Stimulated activated CD4-positive, alpha-beta T cell treated with anti-CD3 and anti-CD28 coated beads, Interleukin-15, amount 100 ng/mL, for 48 hours (primary cell): ENCODE measurements around the gene CPLX1.

Experiments used
- DNase-seq, 2 donors: peaks; one replicate each; pipeline ENCODE4 v3.0.0-alpha.2; 2020; ENCODE audit warnings: low read depth in 2 of 2

CPLX1 gene

DNA sequence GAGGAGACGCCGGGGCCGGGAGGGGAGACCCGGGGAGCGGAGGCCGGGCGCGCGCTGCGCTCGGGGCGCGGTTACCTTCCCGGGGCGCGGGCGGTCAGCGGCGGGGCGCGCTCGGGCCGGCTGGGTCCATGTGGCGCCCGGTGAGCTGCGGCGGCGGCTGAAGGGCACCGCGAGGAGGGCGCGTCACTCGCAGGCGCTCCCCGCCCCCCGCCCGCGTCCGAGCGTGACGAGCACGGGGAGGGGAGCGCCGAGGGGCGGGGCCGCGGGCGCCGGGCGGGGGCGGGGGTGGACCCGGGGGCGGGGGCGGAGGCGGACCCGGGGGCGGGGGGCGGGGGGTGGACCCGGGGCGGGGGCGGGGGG lies at the start of gene CPLX1:
CPLX1 (minus strand) TSS at position 159 of the 360 bp plus-strand sequence. CDS start 1,607 bp downstream, outside the sequence.
- DNase-seq, result no peak

DNA sequence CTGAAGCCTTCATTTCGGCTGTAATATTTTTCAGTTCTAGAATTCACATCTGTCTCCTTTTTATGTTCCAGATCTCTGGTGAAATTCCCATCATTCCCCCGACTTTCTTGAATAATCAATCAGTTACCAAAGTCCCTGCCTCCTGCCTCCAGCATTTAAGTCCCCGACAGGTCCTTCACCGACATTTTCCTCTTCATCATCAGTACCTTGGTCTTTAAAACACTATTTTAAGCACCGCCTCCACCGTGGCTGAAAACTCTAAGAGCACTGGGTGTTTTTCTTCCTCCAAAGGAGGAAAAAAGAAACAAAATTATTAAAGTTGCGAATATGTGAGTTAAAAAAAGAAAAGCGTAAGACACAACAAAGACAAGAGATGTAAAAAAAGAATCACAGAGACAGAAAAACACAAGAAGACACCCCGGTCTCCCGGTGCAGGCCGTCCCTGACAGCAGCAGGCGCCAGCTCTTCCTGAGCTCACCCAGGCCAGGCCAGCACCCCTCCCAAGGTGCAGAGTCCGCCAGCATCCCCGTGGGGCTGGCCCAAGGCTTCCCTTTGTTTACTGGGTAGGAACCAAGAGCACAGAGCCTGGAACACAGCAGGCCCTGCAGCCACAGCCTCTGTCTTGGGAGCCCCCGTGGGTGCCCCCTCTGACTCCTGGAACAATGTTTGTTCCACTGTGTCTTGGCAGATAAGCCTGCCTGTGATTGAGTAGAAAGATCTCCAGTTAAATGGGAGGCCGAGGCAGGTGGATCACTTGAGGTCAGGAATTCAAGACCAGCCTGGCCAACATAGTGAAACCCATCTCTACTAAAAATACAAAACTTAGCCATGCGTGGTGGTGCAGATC lies 49.3 kb upstream of the CPLX1 start:
- DNase-seq, result no peak

DNA sequence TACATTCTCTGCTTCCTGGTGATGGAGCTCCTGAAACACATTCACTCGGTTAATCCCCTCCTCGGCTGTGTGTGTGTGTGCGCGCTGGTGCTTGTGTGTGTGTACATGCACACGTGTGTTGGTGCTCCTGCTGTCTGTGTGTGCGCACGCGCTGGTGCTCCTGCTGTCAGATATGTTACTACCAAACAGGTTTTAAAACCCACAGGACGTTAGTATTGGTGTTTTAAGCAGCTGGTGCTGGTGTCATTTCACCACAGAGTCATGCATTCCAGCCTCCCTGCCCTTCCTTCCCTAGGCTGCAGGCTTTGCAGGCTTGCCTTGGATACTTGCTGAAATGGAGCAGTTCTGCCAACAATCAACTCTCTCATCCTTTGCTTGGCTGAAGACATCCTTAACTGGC lies 48.1 kb upstream of the CPLX1 start:
- DNase-seq, result no peak

DNA sequence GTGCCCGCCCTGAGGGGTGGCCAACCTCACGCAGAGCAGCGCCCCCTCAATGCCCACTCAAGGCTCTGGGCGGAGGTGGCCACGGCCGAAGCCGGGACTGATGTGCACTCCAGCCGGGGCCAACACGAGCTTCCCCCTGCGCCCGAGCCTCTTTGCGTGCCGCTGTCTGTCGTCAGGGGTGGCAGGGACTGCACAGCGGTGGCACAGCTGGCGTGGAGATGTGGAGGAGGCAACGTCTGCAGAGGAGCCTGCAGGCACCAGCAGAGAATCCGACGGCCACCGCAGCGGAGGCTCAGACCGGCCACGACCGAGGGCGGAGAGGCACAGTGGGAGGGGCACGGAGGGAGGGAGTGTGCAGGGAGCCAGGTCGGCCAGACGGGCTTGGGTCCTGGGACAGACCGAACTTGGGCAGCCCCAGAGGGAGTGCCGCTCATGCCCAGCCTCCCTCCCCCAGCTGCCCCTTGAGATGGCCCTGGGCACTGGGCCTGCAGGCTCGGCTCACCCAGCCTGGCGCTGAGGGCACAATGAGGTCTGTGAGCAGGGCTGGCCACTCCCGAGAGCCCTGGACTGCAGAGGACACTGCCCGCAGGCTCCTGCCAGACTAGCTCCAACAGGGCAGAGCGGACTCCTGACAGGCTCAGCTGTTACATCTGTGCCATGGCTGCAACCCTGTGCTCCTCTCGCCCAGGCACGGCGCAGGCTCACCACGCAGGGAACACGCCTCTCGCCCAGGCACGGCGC lies 46.5 kb upstream of the CPLX1 start:
- DNase-seq, result no peak

DNA sequence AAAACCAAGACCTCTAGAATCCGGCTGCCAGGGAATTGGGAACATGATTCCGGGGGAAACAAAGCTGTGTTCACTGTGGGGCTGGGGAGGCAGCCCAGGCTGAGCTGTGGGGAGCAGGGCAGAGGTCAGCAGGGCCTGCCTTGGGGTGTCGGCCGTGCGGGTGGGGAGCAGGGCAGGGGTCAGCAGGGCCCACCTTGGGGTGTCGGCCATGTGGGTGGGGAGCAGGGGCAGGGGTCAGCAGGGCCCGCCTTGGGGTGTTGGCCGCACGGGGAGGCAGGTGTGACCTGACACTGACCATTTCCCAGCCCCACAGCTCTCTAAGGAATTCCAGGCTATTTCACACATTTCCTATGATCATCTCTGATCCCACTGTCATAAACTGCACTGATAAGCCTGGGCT lies 45.6 kb upstream of the CPLX1 start:
- no peak for DNase-seq

DNA sequence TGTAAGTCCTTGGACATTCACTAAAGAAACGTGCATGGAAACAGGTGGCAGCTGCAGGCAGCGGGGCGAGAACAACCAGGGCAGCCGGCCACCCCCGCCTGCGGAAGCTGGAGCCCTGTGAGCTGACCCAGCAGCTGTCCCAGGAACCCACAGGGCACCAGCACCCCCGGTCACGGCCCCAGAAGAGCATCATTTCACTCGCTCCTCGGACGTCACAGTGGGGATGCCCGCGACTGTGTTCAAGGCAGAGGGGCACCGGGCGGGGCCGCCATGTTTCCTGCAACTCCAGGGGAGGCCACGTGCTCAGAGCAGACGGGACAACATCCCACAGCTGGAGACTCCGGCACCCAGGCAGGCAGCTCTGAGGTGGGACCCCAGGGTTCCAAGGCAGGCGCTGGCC lies 45.0 kb upstream of the CPLX1 start:
- DNase-seq, result no peak

DNA sequence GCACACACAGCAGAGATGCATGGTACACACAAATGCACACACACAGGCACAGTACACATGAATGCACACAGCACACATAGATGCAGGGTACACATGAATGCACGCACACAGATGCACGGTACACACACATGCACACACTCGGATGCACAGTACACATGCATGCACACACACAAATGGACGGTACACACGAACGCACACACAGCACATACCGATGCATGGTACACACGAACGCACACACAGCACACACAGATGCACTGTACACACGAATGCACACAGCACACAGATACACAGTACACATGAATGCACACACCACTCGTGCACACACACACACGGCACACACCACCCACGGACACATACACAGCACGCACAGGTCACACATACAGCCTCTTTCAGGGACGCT lies 43.8 kb upstream of the CPLX1 start:
- no peak for DNase-seq

DNA sequence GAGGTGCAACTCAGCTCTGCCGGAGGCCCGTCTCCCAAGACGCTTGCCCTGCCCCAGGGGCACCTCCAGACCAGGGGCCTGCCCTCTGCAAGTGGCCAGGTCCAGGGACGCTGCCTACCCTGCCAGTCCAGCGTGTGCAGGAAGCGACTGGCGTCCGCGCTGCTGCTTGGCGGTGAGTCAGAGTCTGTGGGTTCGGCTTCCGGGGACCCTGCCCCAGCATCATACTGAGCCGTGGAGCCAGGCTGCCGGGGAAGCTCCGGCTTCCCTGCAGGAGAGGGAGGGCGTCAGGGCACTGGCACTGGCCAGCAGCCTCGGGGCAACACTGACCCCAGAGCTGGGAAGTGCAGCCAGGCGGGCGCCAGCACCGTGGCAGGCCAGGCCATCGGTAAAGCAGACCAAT lies 42.5 kb upstream of the CPLX1 start:
- no peak for DNase-seq

DNA sequence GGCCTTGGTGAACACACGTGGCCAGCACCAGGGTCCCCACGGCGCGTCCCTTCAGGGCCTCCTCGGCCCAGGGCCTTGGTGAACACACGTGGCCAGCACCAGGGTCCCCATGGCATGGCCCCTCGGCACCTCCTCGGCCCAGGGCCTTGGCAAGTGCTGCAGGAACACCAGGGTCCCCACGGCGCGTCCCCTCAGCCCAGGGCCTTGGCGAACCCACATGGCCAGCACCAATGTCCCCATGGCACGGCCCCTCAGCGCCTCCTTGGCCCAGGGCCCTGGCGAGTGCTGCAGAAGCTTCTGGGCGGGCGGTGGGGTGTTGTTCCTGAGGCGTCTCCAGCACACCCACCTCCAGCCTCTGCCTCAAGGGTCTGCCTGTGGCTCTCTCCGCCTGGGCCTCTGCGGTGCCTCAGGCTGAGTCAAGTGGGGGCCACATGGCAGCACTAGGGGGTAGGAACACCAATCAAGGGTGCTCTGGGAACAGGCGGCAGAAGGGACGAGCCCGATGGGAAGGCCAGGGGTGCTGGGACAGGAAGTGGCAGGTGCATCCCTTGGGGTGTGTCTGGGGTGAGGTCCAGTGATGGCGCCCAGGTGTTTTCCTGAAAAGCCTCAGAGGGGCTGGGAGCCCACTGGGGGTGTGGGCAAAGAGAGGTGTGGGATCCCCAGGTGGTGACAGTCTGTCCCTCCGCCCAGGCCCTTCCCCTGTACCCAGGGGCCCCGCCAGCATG lies 41.8 kb upstream of the CPLX1 start:
- DNase-seq, result no peak

DNA sequence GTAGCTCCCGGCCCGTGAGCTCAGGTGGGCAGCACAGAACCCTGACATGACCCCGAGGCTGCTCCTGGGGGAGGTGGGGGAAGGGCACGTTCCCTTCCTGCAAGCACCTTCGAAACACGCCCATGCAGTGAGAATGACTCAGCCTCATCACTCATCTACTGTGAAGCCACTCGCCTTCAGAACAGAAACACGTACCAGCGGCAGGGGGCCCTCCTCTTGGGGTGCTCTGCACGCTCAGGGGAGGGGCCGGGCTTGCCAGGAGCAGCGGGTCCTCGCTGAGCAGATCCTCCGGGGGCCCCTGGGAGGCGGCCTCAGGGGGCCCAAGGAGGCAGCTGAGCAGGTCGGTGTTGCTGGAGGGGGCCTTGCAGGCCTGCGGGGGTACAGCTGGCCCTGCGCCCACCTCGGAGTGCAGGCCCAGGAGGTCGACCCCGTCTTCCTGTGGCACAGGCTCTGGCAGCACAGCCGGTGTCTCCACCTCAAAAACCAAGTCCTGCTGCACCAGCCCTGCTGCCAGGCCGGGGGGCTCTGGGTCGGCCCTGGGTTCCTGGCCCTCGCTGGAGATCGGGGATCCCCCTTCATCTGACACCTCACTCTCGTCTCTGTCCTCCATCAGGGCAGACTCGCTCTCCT lies 40.9 kb upstream of the CPLX1 start:
- DNase-seq, result peak in 1 of 2 donors; percentile 13

DNA sequence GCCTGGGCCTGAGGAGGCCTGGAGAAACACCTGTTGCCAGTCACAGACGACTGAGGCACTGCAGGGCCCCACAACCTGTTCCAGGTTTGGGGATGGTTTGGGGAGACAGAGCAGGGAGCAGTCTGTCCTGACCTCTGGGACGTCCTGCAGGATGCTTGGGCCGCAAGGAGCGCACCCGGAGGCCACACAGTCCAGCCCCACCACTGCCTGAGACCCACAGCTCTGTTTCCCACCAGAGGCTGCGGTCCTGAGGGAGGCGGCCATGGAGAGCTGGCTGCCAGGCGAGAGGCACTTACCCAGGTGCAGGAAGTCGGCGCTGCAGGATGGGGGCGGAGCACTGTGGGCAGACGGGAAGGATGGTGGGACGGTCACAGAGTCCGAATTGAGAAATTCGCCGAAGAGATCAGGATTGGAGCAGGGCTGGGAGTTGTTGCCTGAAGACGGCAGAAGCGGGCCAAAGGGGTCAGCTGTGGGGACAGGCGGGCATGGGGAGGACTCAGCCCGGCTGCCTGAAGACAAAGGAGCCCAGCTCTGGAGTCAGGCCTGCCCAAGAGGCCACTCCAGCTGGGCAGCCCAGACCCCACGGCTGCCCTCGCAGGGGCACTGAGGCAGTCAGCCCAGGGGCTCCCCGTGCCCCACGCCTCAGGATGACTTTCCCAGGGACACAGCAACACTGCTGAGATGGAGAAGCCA lies 40.3 kb upstream of the CPLX1 start:
- DNase-seq, result no peak

DNA sequence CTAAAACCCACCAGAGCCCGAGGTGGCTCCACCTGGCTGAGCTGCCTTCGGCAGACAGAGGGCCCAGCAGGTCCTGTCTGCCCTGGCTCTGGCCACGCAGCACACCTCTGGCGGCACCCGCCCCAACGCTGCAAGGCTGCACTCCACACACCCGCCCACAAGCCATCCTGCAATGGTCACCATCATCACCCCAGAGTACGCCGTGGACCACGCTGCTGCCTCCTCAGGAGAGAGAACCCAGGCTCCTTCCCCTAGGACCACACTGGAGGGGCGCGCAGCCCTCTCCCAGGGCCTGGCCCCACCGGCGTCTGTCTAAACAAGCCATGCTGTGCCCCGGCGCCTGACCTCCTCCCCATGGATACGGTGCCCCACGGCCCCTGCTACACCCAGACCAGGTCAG lies 39.6 kb upstream of the CPLX1 start:
- DNase-seq, result no peak

DNA sequence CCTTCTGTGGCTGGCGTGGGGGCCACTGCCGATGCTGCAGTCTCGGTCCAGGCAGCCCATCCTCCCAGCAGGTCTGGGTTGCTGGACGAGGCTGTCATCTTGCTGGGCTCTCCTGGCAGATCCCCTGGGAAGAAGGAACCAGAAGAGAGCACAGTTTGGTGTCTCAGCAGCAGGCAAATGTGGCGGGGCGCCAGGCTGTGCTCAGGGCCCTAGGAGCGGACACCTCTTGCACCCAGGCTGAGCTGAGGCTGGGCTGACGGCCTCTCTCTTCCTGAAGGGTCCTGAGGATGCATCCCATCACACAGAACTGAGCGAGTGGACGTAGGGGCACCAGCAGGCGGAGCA lies 39.2 kb upstream of the CPLX1 start:
- no peak for DNase-seq

DNA sequence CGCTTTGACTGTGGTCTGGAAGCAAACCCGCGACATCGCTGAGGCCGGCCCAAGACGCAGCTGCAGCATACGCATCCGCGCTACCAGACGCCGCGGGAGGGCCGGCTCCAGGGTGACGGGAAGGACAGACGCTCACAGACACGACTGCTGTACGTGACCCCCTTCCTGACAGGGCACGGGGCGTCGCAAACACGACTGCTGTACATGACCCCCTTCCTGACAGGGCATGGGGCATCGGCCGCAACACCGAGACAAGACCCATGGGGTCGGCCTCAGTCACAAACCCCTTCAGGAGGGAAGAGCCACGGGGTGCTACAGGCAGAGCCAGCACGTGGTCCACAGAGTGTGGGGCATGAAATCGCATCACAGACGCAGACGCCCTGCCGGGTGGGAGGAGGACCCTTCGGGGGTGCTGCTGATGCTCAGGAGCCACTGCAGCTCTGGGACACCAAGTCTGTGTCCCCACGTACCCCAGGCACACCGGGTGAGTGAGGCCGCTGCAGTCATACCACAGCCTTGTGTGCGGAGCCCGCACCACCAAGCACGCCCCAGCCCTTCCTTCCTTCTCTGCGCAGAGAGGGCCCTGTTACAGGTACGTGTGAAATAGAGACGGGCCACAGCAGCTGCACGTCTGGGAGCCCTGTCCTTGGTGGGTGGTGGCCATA lies 38.7 kb upstream of the CPLX1 start:
- no peak for DNase-seq

DNA sequence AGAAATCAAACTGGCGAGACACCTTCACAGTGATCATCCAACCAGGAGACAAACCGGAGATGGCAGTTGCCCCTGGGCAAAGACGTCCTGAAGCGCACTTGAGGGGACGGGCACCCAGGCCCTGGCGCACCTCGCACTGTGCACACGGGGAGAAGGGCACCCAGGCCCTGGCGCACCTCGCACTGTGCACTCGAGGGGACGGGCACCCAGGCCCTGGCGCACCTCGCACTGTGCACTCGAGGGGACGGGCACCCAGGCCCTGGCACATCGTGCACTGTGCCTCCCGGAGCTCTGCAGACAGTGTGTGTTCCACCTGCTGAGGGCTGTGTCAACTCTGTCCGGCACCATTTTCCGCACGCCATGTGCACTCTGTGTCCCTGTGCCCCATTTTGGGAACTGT lies 34.6 kb upstream of the CPLX1 start:
- DNase-seq, result no peak

DNA sequence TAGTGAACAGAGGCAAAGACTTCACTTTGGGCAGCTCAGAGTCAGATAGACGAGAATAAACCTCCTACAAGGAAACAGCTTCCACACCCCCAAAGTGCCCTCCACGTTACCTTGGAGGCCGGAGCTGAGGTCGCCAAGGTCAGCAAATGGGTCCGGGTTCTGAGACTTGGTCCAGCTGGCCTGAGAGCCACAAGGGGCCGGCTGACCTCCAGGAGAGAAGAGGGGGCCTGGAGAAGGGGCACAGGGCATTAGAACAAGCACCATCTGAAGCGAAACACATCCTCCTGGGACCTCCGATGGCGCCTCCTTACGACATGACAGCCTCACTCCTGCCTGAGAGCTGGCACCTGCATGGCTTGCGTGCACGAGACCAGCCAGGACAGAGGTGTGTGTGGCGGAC lies 33.6 kb upstream of the CPLX1 start:
- no peak for DNase-seq

DNA sequence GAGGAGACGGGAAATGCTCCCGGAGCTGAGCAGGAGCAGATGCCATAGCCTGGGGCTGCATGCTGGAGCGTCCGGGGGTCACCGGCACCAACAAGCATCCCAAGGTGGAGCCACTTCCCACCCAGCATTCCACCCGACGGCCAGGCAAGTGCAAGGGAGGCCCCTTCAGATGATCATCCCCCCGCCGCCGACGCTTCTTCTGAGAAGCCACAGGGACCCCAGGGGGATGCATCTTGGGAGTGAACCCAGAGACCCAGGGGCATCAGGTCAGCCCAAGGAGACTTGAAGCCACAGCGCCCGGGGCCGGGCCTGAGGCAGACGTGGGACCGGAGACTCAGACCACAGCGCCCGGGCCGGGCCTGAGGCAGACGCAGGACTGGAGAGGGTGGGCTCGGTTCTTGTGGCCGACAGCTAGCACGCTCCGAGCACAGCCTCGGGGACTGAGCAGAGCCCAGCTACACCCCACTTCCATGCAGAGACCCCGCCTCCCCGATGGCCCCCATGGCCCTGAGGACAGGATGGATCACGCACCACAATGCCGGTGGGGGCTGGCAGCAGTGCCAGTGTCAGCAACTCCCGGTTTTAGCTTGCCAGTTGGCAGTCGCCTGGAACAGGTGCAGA lies 33.0 kb upstream of the CPLX1 start:
- no peak for DNase-seq

DNA sequence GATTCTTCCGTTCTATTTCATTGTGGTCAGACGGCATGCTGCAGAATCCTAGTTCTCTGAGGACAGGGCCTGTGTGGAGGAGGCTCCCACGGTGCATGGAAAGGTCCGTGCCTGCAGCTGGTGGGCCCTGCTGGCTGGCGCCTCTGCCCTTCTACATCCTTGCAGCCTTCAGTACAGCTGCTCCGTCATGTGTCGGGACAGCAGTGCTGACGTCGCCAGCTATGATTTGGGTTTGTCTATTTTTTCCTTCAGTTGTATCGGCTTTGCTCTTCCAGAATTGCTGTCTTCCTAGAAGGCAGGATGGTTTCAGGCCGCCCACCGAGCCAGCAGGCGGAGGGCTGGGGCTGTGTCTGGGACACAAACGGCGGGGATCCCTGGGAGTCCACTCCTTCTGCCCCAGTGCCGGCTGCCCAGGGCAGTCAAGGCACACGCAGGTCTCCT lies 32.1 kb upstream of the CPLX1 start:
- no peak for DNase-seq

DNA sequence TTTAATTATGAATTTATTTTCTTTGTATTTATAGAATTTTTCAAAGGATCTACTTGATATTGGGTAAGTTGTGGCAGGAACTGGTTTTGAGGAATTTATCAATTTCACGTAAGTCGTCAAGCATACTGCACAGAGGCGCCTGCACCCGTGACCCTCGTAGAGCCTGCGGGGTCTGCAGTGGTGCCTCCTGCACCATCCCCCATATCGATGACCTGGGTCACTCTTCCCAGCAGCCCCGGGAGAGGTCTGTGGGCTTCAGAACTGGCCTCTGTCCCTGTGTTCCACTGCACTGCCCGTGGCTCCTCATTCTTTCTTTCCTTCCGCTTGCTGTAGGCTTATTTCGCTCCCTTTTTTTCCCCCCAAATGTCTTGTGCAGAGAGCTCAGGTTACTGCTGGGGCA lies 31.5 kb upstream of the CPLX1 start:
- no peak for DNase-seq

DNA sequence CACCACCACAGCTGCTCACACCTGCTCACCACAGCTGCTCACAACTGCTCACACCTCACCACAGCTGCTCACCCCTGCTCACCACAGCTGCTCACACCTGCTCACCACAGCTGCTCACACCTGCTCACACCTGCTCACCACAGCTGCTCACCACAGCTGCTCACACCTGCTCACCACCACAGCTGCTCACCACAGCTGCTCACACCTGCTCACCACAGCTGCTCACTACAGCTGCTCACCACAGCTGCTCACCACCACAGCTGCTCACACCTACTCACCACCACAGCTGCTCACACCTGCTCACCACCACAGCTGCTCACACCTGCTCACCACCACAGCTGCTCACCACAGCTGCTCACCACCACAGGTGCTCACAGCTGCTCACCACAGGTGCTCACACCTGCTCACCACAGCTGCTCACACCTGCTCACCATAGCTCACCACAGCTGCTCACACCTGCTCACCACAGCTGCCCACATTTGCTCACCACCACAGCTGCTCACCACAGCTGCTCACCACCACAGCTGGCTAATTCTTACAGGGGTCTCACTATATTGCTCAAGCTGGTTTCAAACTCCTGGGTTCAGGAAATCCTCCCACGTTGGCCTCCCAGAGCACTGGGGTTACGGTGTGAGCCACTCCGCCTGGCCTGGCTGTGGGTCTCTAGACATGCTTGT lies 30.4 kb upstream of the CPLX1 start:
- DNase-seq, result no peak
